ENCODE results near the gene LGALS8.

The LGALS8 gene

GRCh38 chr1:236543065-236543669 lies 19.4 kb downstream of the LGALS8 start:
- Histone ChIP-seq H2BK12ac (ENCODE audit: low read length) (no peak overlapping the region), H3K36me3 (replicated peaks in 1 of 2; ENCODE audit: control insufficient read depth in 2 of 2, insufficient read depth in 2 of 2, low read length in 2 of 2) (peaks cover 12 to 66% of the 10 kb centered on the region in 2 donors), H3K79me1 (ENCODE audit: low read depth, low read length) (no peaks in the 10 kb centered on the region), H3K4me3 (ENCODE audit: low read length in 2 of 2) (no peak overlapping the region), H2BK5ac (ENCODE audit: low read length) (no peak overlapping the region), H4K91ac (ENCODE audit: low read depth, low read length, poor library complexity) (no peak overlapping the region), H2BK120ac (ENCODE audit: low read depth, low read length) (no peak overlapping the region), H3K4me2 (ENCODE audit: insufficient read depth, low read length, poor library complexity, severe bottlenecking) (no peak overlapping the region), H3K27me3 (ENCODE audit: control insufficient read depth in 3 of 3, insufficient read depth in 3 of 3, low read depth in 1 of 3, low read length in 3 of 3) (no peaks in the 10 kb centered on the region), H2BK15ac (ENCODE audit: low read length) (no peak overlapping the region), H3K9ac (ENCODE audit: low read depth, low read length, poor library complexity) (no peak overlapping the region), H4K8ac (ENCODE audit: low read depth, low read length) (no peak overlapping the region), H3K23ac (ENCODE audit: low read depth, low read length, poor library complexity) (no peak overlapping the region), H2AK5ac (ENCODE audit: low read depth, low read length) (no peak overlapping the region), H3K18ac (ENCODE audit: low read length) (no peak overlapping the region), H3K27ac (replicated peaks; ENCODE audit: low read length) (no peak overlapping the region), H3K4ac (ENCODE audit: low read length) (peak overlapping the region; percentile 60), H2AFZ (ENCODE audit: low read length) (no peak overlapping the region), H3K9me3 (replicated peaks in 1 of 2; ENCODE audit: control insufficient read depth in 2 of 2, insufficient read depth in 1 of 2, low read depth in 1 of 2, low read length in 2 of 2) (no peaks in the 10 kb centered on the region), H3K4me1 (ENCODE audit: control insufficient read depth in 2 of 2, insufficient read depth in 1 of 2, low read depth in 1 of 2, low read length in 2 of 2) (no peaks in the 10 kb centered on the region), H3K14ac (ENCODE audit: low read length) (no peak overlapping the region)
- WGBS, 2 donors (ENCODE audit: extremely low coverage in 2 of 2, insufficient read length in 2 of 2, insufficient replicate concordance in 1 of 2) = no CpG with 5 or more reads among the region's 16 CpGs
- no peak for DNase-seq (ENCODE audit: low spot score)

- no peak overlapping the region for H3K9ac ChIP-seq (ENCODE audit: low read depth, low read length, poor library complexity)
- no peak for DNase-seq (ENCODE audit: low spot score)
- peaks cover 16 to 90% of the 10 kb centered on the region in 2 donors for H3K36me3 ChIP-seq (replicated peaks in 1 of 2; ENCODE audit: control insufficient read depth in 2 of 2, insufficient read depth in 2 of 2, low read length in 2 of 2)
- no peak overlapping the region for H3K23ac ChIP-seq (ENCODE audit: low read depth, low read length, poor library complexity)
- H2BK120ac ChIP-seq (ENCODE audit: low read depth, low read length) = no peak overlapping the region
- H2BK5ac ChIP-seq (ENCODE audit: low read length) = no peak overlapping the region
- H2AK5ac ChIP-seq (ENCODE audit: low read depth, low read length) = no peak overlapping the region
- H3K4ac ChIP-seq (ENCODE audit: low read length) = no peak overlapping the region
- no peak overlapping the region for H3K18ac ChIP-seq (ENCODE audit: low read length)
- H4K8ac ChIP-seq (ENCODE audit: low read depth, low read length) = no peak overlapping the region
- no peaks in the 10 kb centered on the region for H3K4me1 ChIP-seq (ENCODE audit: control insufficient read depth in 2 of 2, insufficient read depth in 1 of 2, low read depth in 1 of 2, low read length in 2 of 2)
- H2AFZ ChIP-seq (ENCODE audit: low read length) = no peak overlapping the region
- no peak overlapping the region for H2BK15ac ChIP-seq (ENCODE audit: low read length)
- H2BK12ac ChIP-seq (ENCODE audit: low read length) = no peak overlapping the region
- no peak overlapping the region for H3K4me2 ChIP-seq (ENCODE audit: insufficient read depth, low read length, poor library complexity, severe bottlenecking)
- no CpG with 5 or more reads among the region's 3 CpGs for WGBS, 2 donors (ENCODE audit: extremely low coverage in 2 of 2, insufficient read length in 2 of 2, insufficient replicate concordance in 1 of 2)
- H3K79me1 ChIP-seq (ENCODE audit: low read depth, low read length) = no peaks in the 10 kb centered on the region
- H3K27me3 ChIP-seq (ENCODE audit: control insufficient read depth in 3 of 3, insufficient read depth in 3 of 3, low read depth in 1 of 3, low read length in 3 of 3) = no peaks in the 10 kb centered on the region
- H3K4me3 ChIP-seq (ENCODE audit: low read length in 2 of 2) = no peak overlapping the region
- no peak overlapping the region for H3K27ac ChIP-seq (replicated peaks; ENCODE audit: low read length)
- H3K14ac ChIP-seq (ENCODE audit: low read length) = no peak overlapping the region
- no peaks in the 10 kb centered on the region for H3K9me3 ChIP-seq (replicated peaks in 1 of 2; ENCODE audit: control insufficient read depth in 2 of 2, insufficient read depth in 1 of 2, low read depth in 1 of 2, low read length in 2 of 2)
- no peak overlapping the region for H4K91ac ChIP-seq (ENCODE audit: low read depth, low read length, poor library complexity)
Observed at GRCh38 chr1:236545621-236546169, 21.9 kb downstream of the LGALS8 start.

- H2BK12ac ChIP-seq (ENCODE audit: low read length) = no peak overlapping the region
- no peak for DNase-seq (ENCODE audit: low spot score)
- H2BK120ac ChIP-seq (ENCODE audit: low read depth, low read length) = no peak overlapping the region
- no peaks in the 10 kb centered on the region for H3K79me1 ChIP-seq (ENCODE audit: low read depth, low read length)
- no peak overlapping the region for H3K4me2 ChIP-seq (ENCODE audit: insufficient read depth, low read length, poor library complexity, severe bottlenecking)
- H3K23ac ChIP-seq (ENCODE audit: low read depth, low read length, poor library complexity) = no peak overlapping the region
- H2AFZ ChIP-seq (ENCODE audit: low read length) = no peak overlapping the region
- no peak overlapping the region for H4K91ac ChIP-seq (ENCODE audit: low read depth, low read length, poor library complexity)
- no peak overlapping the region for H3K27ac ChIP-seq (replicated peaks; ENCODE audit: low read length)
- H3K9me3 ChIP-seq (replicated peaks in 1 of 2; ENCODE audit: control insufficient read depth in 2 of 2, insufficient read depth in 1 of 2, low read depth in 1 of 2, low read length in 2 of 2) = no peaks in the 10 kb centered on the region
- no CpG with 5 or more reads among the region's 6 CpGs for WGBS, 2 donors (ENCODE audit: extremely low coverage in 2 of 2, insufficient read length in 2 of 2, insufficient replicate concordance in 1 of 2)
- no peak overlapping the region for H2BK15ac ChIP-seq (ENCODE audit: low read length)
- H3K4ac ChIP-seq (ENCODE audit: low read length) = no peak overlapping the region
- no peak overlapping the region for H3K9ac ChIP-seq (ENCODE audit: low read depth, low read length, poor library complexity)
- no peak overlapping the region for H2AK5ac ChIP-seq (ENCODE audit: low read depth, low read length)
- H3K27me3 ChIP-seq (ENCODE audit: control insufficient read depth in 3 of 3, insufficient read depth in 3 of 3, low read depth in 1 of 3, low read length in 3 of 3) = no peaks in the 10 kb centered on the region
- peaks cover 19 to 97% of the 10 kb centered on the region in 2 donors for H3K36me3 ChIP-seq (replicated peaks in 1 of 2; ENCODE audit: control insufficient read depth in 2 of 2, insufficient read depth in 2 of 2, low read length in 2 of 2)
- H3K4me1 ChIP-seq (ENCODE audit: control insufficient read depth in 2 of 2, insufficient read depth in 1 of 2, low read depth in 1 of 2, low read length in 2 of 2) = no peaks in the 10 kb centered on the region
- no peak overlapping the region for H3K18ac ChIP-seq (ENCODE audit: low read length)
- H4K8ac ChIP-seq (ENCODE audit: low read depth, low read length) = no peak overlapping the region
- no peak overlapping the region for H3K4me3 ChIP-seq (ENCODE audit: low read length in 2 of 2)
- no peak overlapping the region for H3K14ac ChIP-seq (ENCODE audit: low read length)
- no peak overlapping the region for H2BK5ac ChIP-seq (ENCODE audit: low read length)
Observed at GRCh38 chr1:236548452-236548851, 24.7 kb downstream of the LGALS8 start.

GRCh38 chr1:236550961-236551851 lies 27.4 kb downstream of the LGALS8 start:
- no peak overlapping the region for H4K8ac ChIP-seq (ENCODE audit: low read depth, low read length)
- H3K9ac ChIP-seq (ENCODE audit: low read depth, low read length, poor library complexity) = no peak overlapping the region
- no peaks in the 10 kb centered on the region for H3K79me1 ChIP-seq (ENCODE audit: low read depth, low read length)
- no peak overlapping the region for H3K14ac ChIP-seq (ENCODE audit: low read length)
- H3K27me3 ChIP-seq (ENCODE audit: control insufficient read depth in 3 of 3, insufficient read depth in 3 of 3, low read depth in 1 of 3, low read length in 3 of 3) = no peaks in the 10 kb centered on the region
- H3K4me1 ChIP-seq (ENCODE audit: control insufficient read depth in 2 of 2, insufficient read depth in 1 of 2, low read depth in 1 of 2, low read length in 2 of 2) = no peaks in the 10 kb centered on the region
- H3K36me3 ChIP-seq (replicated peaks in 1 of 2; ENCODE audit: control insufficient read depth in 2 of 2, insufficient read depth in 2 of 2, low read length in 2 of 2) = peaks cover 31 to 98% of the 10 kb centered on the region in 2 donors
- no peak overlapping the region for H3K27ac ChIP-seq (replicated peaks; ENCODE audit: low read length)
- H3K9me3 ChIP-seq (replicated peaks in 1 of 2; ENCODE audit: control insufficient read depth in 2 of 2, insufficient read depth in 1 of 2, low read depth in 1 of 2, low read length in 2 of 2) = no peaks in the 10 kb centered on the region
- no peak overlapping the region for H3K4me2 ChIP-seq (ENCODE audit: insufficient read depth, low read length, poor library complexity, severe bottlenecking)
- no peak overlapping the region for H2BK12ac ChIP-seq (ENCODE audit: low read length)
- H3K18ac ChIP-seq (ENCODE audit: low read length) = no peak overlapping the region
- no peak overlapping the region for H3K4ac ChIP-seq (ENCODE audit: low read length)
- H2BK5ac ChIP-seq (ENCODE audit: low read length) = no peak overlapping the region
- no peak overlapping the region for H3K4me3 ChIP-seq (ENCODE audit: low read length in 2 of 2)
- no peak overlapping the region for H2AFZ ChIP-seq (ENCODE audit: low read length)
- DNase-seq (ENCODE audit: low spot score) = no peak
- no peak overlapping the region for H2AK5ac ChIP-seq (ENCODE audit: low read depth, low read length)
- H3K23ac ChIP-seq (ENCODE audit: low read depth, low read length, poor library complexity) = no peak overlapping the region
- H2BK120ac ChIP-seq (ENCODE audit: low read depth, low read length) = no peak overlapping the region
- no CpG with 5 or more reads among the region's 13 CpGs for WGBS, 2 donors (ENCODE audit: extremely low coverage in 2 of 2, insufficient read length in 2 of 2, insufficient replicate concordance in 1 of 2)
- H2BK15ac ChIP-seq (ENCODE audit: low read length) = no peak overlapping the region
- no peak overlapping the region for H4K91ac ChIP-seq (ENCODE audit: low read depth, low read length, poor library complexity)
